Body of pancreas (tissue), 4 donors: ENCODE measurements around the gene LTBP3. TPM values are rescaled to one million over a fixed set of nuclear protein-coding genes. Genes with fewer than 3 reads are reported as not detected.

Source experiments
- ATAC-seq: fragments of 150-250 bp; one replicate; pipeline ENCODE4 v1.9.1; 2016
- DNase-seq, 4 donors: peaks; one replicate each; pipeline ENCODE4 v3.0.0-alpha.2; 2019
- H3K27ac ChIP-seq, 4 donors: fragments of 200-600 bp; sonication (generic); 1 replicate in 3 of 4; 2 replicates in 1 of 4; pipeline versions ENCODE4 v1.5.1 to v1.6.1; 2016 to 2019; ENCODE audit warnings: mild to moderate bottlenecking in 1 of 4, mixed read lengths in 1 of 4, moderate library complexity in 1 of 4
- H3K27me3 ChIP-seq, 2 donors: fragments of 200-600 bp; sonication (generic); one replicate each; pipeline ENCODE4 v1.6.0; 2016; ENCODE audit warnings: mild to moderate bottlenecking in 1 of 2
- H3K36me3 ChIP-seq, 2 donors: fragments of 200-600 bp; sonication (generic); replicated peaks in 1 of 2; 2 replicates each; pipeline ENCODE4 v1.5.1; 2016; ENCODE audit warnings: low read depth in 2 of 2; ENCODE audit not compliant: insufficient read depth in 1 of 2
- H3K4me1 ChIP-seq: fragments of 200-600 bp; sonication (generic); one replicate; pipeline ENCODE4 v1.6.0; 2016
- H3K4me3 ChIP-seq, 2 donors: fragments of 200-600 bp; sonication (generic); 1 replicate in 1 of 2; 2 replicates in 1 of 2; pipeline ENCODE4 v1.5.1; 2016 to 2019
- H3K9me3 ChIP-seq, 3 donors: fragments of 200-600 bp; sonication (generic); 1 replicate in 2 of 3; 2 replicates in 1 of 3; pipeline ENCODE4 v1.5.1; 2016
- POLR2A ChIP-seq, 3 donors: fragments of 450-650 bp; IDR thresholded peaks; one replicate each; pipeline ENCODE4 v1.6.1; 2016; ENCODE audit warnings: antibody characterized with exemption in 3 of 3, mild to moderate bottlenecking in 2 of 3
- WGBS, 2 donors: methylation state at CpG; one replicate each; pipeline ENCODE4 v1.1.5; 2017; 5-methylcytosine and 5-hydroxymethylcytosine counted together
- intact Hi-C: fragments of 100-400 bp; cut with DNase I; formaldehyde crosslinking; loops from one replicate; pipeline ENCODE4 v1.15.1; 2023
- total RNA-seq, 2 donors: library from RNA; depleted of rRNA; stranded (reverse); fragments of >200 nt; gene quantifications; one replicate each; pipeline ENCODE4 v1.1.0, GENCODE V29; 2016
- TF ChIP-seq, protein P1 (sequence below), 7 experiments: fragments of 450-650 bp in 4 of 7; fragments of 200-600 bp in 3 of 7; sonication (generic) in 3 of 7; IDR thresholded peaks; one replicate each; pipeline ENCODE4 v1.5.1; 2016 to 2019; ENCODE audit warnings: antibody characterized with exemption in 7 of 7

The LTBP3 gene
- total RNA-seq, 2 donors from 2014 or later, result 131 to 330 TPM

DNA sequence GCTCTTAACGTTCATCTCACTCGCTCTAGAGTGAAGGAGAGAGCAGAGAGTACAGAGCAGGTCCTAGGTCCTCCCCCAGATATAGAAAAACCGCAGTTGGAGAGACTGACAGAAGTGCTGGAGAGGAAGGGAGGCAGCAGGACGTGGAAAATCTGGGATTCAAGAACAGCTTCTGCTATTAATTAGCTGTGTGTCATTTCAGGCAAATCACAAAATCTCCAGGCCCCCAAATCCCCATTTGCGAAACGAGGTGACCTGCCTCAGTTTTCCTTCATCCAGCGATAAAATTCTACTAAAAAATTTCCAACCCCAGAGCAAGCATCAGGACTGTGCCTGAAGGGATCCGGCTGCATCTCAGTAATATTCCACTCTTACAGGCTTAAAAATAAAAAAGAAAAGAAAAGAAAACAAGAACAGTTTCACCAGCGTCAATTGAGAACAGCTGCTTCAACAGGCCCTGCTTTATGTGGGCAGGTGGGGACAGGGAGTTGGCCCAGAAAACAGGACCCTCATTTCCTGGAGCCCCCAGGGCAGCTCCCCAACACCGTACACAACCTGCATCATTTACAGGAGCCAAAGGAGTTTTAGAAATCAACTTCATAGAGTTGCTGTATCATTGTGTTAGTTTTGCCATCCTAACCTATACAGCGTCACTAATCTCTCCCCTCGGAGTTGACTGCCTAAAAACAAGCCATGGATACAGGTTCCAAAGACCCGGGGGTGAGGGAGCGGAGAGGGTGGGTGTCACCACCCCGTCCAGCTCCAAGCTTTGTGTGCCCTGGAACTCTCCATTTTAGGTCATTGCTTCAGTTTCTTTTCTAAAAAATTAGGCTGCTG lies 61.6 kb downstream of the LTBP3 start:
- Histone ChIP-seq H3K4me3 (no peak overlapping the region), H3K27ac (peak overlapping the region; percentile 92 to 99 (median 98)), H3K27me3 (no peaks in the 10 kb centered on the region), H3K9me3 (no peaks in the 10 kb centered on the region), H3K36me3 (no peaks in the 10 kb centered on the region), H3K4me1 (peaks cover 56% of the 10 kb centered on the region)
- WGBS, 2 donors, result 32 to 37% methylated on average over 15 of the region's 15 CpGs
- TF ChIP-seq, protein P1, sequence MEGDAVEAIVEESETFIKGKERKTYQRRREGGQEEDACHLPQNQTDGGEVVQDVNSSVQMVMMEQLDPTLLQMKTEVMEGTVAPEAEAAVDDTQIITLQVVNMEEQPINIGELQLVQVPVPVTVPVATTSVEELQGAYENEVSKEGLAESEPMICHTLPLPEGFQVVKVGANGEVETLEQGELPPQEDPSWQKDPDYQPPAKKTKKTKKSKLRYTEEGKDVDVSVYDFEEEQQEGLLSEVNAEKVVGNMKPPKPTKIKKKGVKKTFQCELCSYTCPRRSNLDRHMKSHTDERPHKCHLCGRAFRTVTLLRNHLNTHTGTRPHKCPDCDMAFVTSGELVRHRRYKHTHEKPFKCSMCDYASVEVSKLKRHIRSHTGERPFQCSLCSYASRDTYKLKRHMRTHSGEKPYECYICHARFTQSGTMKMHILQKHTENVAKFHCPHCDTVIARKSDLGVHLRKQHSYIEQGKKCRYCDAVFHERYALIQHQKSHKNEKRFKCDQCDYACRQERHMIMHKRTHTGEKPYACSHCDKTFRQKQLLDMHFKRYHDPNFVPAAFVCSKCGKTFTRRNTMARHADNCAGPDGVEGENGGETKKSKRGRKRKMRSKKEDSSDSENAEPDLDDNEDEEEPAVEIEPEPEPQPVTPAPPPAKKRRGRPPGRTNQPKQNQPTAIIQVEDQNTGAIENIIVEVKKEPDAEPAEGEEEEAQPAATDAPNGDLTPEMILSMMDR (IDR thresholded peaks at IDR 0.05), result no peak
- TF ChIP-seq POLR2A (IDR thresholded peaks at IDR 0.05), result no peak
- no peak for ATAC-seq
- intact Hi-C loops, result no loop called here
- DNase-seq, result no peak

DNA sequence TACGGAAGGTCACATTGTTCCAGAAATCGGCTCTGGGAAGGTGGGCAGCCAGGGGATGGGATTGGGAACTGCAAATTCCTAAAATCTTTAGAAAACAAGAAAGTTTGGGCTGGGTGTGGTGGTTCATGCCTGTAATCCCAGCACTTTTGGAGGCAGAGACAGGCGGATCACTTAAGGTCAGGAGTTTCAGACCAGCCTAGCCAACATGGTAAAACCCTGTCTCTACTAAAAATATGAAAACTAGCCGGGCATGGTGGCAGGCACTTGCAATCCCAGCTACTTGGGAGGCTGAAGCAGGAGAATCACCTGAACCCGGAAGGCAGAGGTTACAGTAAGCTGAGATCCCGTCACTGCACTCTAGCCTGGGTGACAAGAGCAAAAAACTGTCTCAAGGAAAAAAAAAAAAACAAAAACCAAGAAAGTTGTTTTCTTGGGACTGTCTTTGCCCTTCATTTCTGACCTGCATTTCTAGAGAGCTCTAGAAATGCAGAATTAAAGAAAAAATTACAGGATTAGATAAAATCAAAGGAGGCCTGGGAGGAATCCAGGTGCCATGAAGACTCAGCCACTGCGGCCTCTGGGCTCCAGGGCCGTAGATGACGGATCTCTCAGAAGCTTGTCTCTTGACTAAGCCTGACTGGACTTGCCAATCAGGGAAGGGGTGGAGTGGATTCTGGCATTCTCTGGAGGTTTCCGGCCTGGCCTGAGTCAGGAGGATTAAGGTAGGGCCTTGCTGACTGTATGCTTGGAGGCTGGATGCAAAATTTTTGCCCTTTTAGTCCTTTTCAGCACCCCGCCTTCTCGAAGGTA lies 64.6 kb downstream of the LTBP3 start:
- Histone ChIP-seq H3K4me3 (no peak overlapping the region), H3K27me3 (no peaks in the 10 kb centered on the region), H3K9me3 (no peaks in the 10 kb centered on the region), H3K4me1 (peaks cover 86% of the 10 kb centered on the region), H3K27ac (peak overlapping the region; percentile 79 to 98 (median 92)), H3K36me3 (no peaks in the 10 kb centered on the region)
- 47 to 53% methylated on average over 12 of the region's 12 CpGs for WGBS, 2 donors
- ATAC-seq, result peak; percentile 9
- intact Hi-C loops, result no loop called here
- TF ChIP-seq, protein P1 (IDR thresholded peaks at IDR 0.05), result no peak
- TF ChIP-seq POLR2A (IDR thresholded peaks at IDR 0.05), result peak in 2 of 3 donors; percentile 10 to 34
- peak; percentile 63 to 90 (median 78) for DNase-seq

DNA sequence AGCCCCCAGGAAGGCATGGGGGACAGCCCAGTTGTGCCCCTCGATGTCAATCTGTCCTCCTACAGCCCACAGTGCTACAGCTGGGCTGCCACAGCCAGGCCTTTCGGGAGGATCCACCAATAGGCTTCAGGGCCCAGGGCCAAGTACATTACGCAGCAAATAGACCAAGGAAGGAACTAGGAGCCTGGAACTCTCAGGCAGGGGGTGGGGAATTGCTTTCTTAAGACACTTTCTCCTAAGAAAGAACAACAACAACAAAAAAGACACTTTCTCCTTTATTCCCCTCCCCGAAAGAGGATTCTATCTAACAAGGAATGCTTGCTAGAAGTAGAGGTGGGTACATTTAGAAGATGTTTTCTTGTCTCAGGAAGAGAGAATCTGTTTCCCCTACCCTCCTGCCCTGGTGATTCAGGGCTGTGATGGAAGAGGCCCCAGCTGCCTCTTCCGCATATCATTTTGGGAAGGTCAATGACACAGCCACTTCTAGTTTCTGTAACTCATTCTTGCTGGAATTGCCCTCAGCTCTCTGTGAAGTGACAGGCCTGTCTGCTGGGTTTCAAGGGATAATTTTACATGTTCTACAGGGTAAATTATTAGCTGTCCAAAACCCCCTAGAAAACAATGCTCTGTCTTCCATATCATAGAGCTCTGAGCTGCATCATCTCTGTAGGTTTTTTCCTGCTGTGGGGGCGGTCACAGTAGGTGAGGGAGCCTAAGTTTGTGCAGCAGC lies 65.4 kb downstream of the LTBP3 start:
- H3K9me3 ChIP-seq, result no peaks in the 10 kb centered on the region
- H3K4me3 ChIP-seq, result no peak overlapping the region
- 61 to 63% methylated on average over 6 of the region's 6 CpGs for WGBS, 2 donors
- no peaks in the 10 kb centered on the region for H3K27me3 ChIP-seq
- H3K4me1 ChIP-seq, result peaks cover 93% of the 10 kb centered on the region
- ATAC-seq (no peak), DNase-seq (peak in 3 of 4 donors; percentile 71 to 81 (median 78))
- H3K36me3 ChIP-seq, result no peaks in the 10 kb centered on the region
- peak in 1 of 3 donors; percentile 47 for TF ChIP-seq POLR2A (IDR thresholded peaks at IDR 0.05)
- TF ChIP-seq, protein P1 (IDR thresholded peaks at IDR 0.05), result no peak
- intact Hi-C loops, result no loop called here
- peak overlapping the region; percentile 71 to 98 (median 92) for H3K27ac ChIP-seq

DNA sequence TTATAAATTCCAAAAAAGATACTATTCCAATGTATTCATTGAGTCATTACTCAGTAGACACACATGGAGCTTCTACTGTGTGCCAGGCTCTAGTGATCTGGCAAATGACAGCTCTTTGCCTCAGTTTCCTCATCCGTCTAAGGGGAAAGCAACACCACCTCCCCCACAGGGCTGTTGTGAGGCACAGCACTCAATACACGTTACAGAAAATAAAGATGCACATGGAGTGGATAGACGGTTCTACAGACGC lies 65.8 kb downstream of the LTBP3 start:
- no peaks in the 10 kb centered on the region for H3K36me3 ChIP-seq
- intact Hi-C loops, result no loop called here
- H3K27me3 ChIP-seq, result no peaks in the 10 kb centered on the region
- 45 to 88% methylated on average over 4 of the region's 4 CpGs for WGBS, 2 donors
- no peak overlapping the region for H3K4me3 ChIP-seq
- peaks cover 95% of the 10 kb centered on the region for H3K4me1 ChIP-seq
- no peak for DNase-seq
- TF ChIP-seq, protein P1 (IDR thresholded peaks at IDR 0.05), result no peak
- TF ChIP-seq POLR2A (IDR thresholded peaks at IDR 0.05), result no peak
- ATAC-seq, result no peak
- H3K9me3 ChIP-seq, result no peaks in the 10 kb centered on the region
- peak overlapping the region; percentile 71 to 98 (median 92) for H3K27ac ChIP-seq
